ENCODE results near the gene GHDC. TPM values are rescaled to one million over a fixed set of nuclear protein-coding genes. Genes with fewer than 3 reads are reported as not detected.
"Not testable (repeated sequence)": the region's sequence is repeated elsewhere in the genome, so short reads cannot be mapped to it uniquely, and the experiment has no call there.

Gene GHDC
- total RNA-seq, 4 donors from 2014 or later = 13.2 to 71.4 (median 44.3) TPM

- TF ChIP-seq CTCF (IDR thresholded peaks at IDR 0.05) (no peak), POLR2A (IDR thresholded peaks at IDR 0.05) (no peak)
- no peak for DNase-seq
- H3K4me3 ChIP-seq = no peak overlapping the region
- no peaks in the 10 kb centered on the region for H3K27me3 ChIP-seq
- no peak overlapping the region for H3K27ac ChIP-seq
- no peaks in the 10 kb centered on the region for H3K9me3 ChIP-seq
- H3K36me3 ChIP-seq = peaks cover 0 to 32% (median 0%) of the 10 kb centered on the region in 3 donors
- H3K4me1 ChIP-seq = no peaks in the 10 kb centered on the region
Observed at GRCh38 chr17:42225646-42226045, 31.4 kb upstream of the GHDC start.

GRCh38 chr17:42224651-42225050, 30.4 kb upstream of the GHDC start:
- H3K4me3 ChIP-seq = no peak overlapping the region
- TF ChIP-seq CTCF (IDR thresholded peaks at IDR 0.05) = no peak
- peaks cover 0 to 32% (median 0%) of the 10 kb centered on the region in 3 donors for H3K36me3 ChIP-seq
- H3K4me1 ChIP-seq = no peaks in the 10 kb centered on the region
- no peak overlapping the region for H3K27ac ChIP-seq
- no peaks in the 10 kb centered on the region for H3K27me3 ChIP-seq
- DNase-seq = peak in 1 of 3 donors; percentile 17
- no peaks in the 10 kb centered on the region for H3K9me3 ChIP-seq

- no peak overlapping the region for H3K27ac ChIP-seq
- no peaks in the 10 kb centered on the region for H3K9me3 ChIP-seq
- peaks cover 0 to 47% (median 0%) of the 10 kb centered on the region in 3 donors for H3K36me3 ChIP-seq
- H3K4me1 ChIP-seq = no peaks in the 10 kb centered on the region
- TF ChIP-seq CTCF (IDR thresholded peaks at IDR 0.05) (peak in 5 of 6 experiments; percentile 35 to 57 (median 52)), POLR2A (IDR thresholded peaks at IDR 0.05) (no peak)
- H3K27me3 ChIP-seq = no peaks in the 10 kb centered on the region
- DNase-seq = peak in 2 of 3 donors; percentile 30 to 69
- no peak overlapping the region for H3K4me3 ChIP-seq
Observed at GRCh38 chr17:42221886-42222745, 27.8 kb upstream of the GHDC start.

GRCh38 chr17:42219280-42219679, 25.0 kb upstream of the GHDC start:
- not testable (repeated sequence) for DNase-seq, H3K27me3 ChIP-seq, H3K4me3 ChIP-seq, H3K27ac ChIP-seq, H3K4me1 ChIP-seq, H3K9me3 ChIP-seq
- H3K36me3 ChIP-seq = peaks cover 0 to 69% (median 0%) of the 10 kb centered on the region in 3 donors

- Histone ChIP-seq H3K4me1 (no peaks in the 10 kb centered on the region), H3K9me3 (no peaks in the 10 kb centered on the region), H3K27me3 (no peaks in the 10 kb centered on the region), H3K4me3 (no peak overlapping the region), H3K36me3 (peaks cover 0 to 83% (median 0%) of the 10 kb centered on the region in 3 donors), H3K27ac (no peak overlapping the region)
- no peak for DNase-seq
- no peak for TF ChIP-seq CTCF (IDR thresholded peaks at IDR 0.05)
- no peak for TF ChIP-seq POLR2A (IDR thresholded peaks at IDR 0.05)
Observed at GRCh38 chr17:42214156-42214555, 19.9 kb upstream of the GHDC start.

GRCh38 chr17:42212382-42212781, 18.1 kb upstream of the GHDC start:
- peaks cover 0 to 88% (median 0%) of the 10 kb centered on the region in 3 donors for H3K36me3 ChIP-seq
- no peaks in the 10 kb centered on the region for H3K27me3 ChIP-seq
- TF ChIP-seq CTCF (IDR thresholded peaks at IDR 0.05) = no peak
- no peak for TF ChIP-seq POLR2A (IDR thresholded peaks at IDR 0.05)
- H3K27ac ChIP-seq = peak overlapping the region in 2 of 4 donors; percentile 7 to 47
- no peaks in the 10 kb centered on the region for H3K9me3 ChIP-seq
- DNase-seq = no peak
- H3K4me1 ChIP-seq = no peaks in the 10 kb centered on the region
- H3K4me3 ChIP-seq = no peak overlapping the region

GRCh38 chr17:42211921-42212341, 17.6 kb upstream of the GHDC start:
- Histone ChIP-seq H3K27ac (peak overlapping the region in 2 of 4 donors; percentile 23 to 47), H3K36me3 (peaks cover 0 to 88% (median 0%) of the 10 kb centered on the region in 3 donors)
- peak in 2 of 3 donors; percentile 49 to 57 for DNase-seq
- not testable (repeated sequence) for H3K9me3 ChIP-seq, H3K4me1 ChIP-seq, H3K4me3 ChIP-seq, H3K27me3 ChIP-seq

All from Peyer's patch (tissue), 4 donors.